ENCODE data around the gene SLC4A2. TPM values are rescaled to one million over a fixed set of nuclear protein-coding genes. Genes with fewer than 3 reads are reported as not detected.

Gene SLC4A2
- total and polyA plus RNA-seq, 3 experiments from 2014 or later, result 25.5 to 121 (median 119) TPM

DNA sequence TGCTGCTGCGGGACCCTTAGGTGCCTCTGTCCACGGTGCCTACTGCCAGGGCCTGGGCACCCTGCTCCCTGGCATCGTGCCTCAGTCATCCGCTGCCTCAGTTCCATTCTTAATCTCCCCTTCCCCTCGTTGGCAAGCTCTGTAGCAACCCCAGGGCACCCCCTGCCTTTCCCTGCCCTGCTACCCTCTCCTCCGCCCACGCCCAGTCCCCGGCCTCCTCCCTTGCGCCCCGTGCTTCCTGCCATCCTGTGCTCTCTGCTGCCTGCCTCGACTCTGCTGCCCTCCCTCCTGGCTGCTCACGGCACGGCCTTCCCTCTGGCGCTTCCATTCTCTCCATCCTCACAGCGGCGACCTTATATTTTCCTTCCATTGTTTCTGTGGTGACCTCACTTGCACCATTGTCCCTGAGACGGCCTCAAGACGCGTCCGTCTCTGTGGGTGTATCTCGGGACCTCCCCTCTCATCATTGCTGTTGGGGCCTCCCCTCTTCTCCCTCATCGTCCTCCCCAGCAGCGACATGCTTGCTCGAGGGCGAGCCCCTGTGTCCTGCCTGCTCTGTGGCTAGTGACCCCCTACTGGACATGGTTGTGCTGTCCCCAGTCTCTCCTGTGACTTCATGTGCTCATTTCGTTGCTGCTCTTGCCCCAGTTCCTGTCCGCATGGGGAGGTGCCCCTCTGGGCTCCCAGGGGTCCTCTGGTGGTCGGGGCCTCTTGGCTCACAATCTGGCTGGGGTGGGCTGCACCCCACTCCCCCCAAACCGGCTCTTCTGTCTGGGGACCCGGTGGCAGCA lies 62.2 kb downstream of the SLC4A2 start:
- H3K27me3 Mint-ChIP-seq, result no peaks in the 10 kb centered on the region
- peak overlapping the region in 1 of 8 donors; percentile 44 for H3K27ac Mint-ChIP-seq
- peak overlapping the region in 1 of 7 donors; percentile 45 for H3K4me3 Mint-ChIP-seq
- Histone ChIP-seq H3K36me3 (ENCODE audit: insufficient read depth, low read length) (peaks cover 5% of the 10 kb centered on the region), H3K27me3 (ENCODE audit: insufficient read depth, low read length, poor library complexity, severe bottlenecking) (no peaks in the 10 kb centered on the region), H3K4me3 (ENCODE audit: low read length) (no peak overlapping the region), H3K4me1 (ENCODE audit: insufficient read depth, low read length) (peaks cover 5% of the 10 kb centered on the region), H3K9me3 (ENCODE audit: low read length) (no peaks in the 10 kb centered on the region), H3K27ac (ENCODE audit: low read depth, low read length) (no peak overlapping the region)
- ChIA-PET POLR2A (no interaction called here), CTCF (interaction anchor here (2.4 kb wide), 1 partner anchor 11 kb away, joined by 9 read pairs; no protein-coding TSS in a partner anchor)
- peaks cover 11 to 24% (median 14%) of the 10 kb centered on the region in 3 donors for H3K4me1 Mint-ChIP-seq
- peaks cover 2 to 51% (median 4%) of the 10 kb centered on the region in 3 donors for H3K36me3 Mint-ChIP-seq
- H3K9me3 Mint-ChIP-seq, result no peaks in the 10 kb centered on the region
- DNase-seq, result no peak

DNA sequence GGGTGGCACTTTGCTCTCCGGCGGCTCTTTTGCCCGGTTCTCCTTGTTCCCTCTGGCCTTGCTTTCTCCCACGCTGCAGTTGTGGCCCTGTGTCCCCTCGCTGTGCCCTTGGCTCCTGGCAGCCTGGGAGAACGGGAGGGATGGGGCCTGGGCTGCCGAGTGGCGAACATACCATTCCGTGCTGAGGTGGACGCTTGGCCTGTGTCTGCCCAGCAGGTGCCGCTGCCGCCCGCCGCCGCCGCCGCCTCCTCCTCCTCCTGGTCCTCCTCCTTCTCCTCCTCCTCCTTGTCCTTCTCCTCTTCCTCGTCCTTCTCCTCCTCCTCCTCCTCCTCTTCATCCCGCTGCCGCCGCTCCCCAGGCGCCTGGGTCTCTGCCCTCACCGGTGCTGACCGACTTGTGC lies 62.9 kb downstream of the SLC4A2 start:
- no peak overlapping the region for H3K4me3 ChIP-seq (ENCODE audit: low read length)
- H3K4me1 Mint-ChIP-seq, result peaks cover 8 to 19% (median 14%) of the 10 kb centered on the region in 3 donors
- ChIA-PET CTCF (no interaction called here), POLR2A (no interaction called here)
- H3K27ac ChIP-seq (ENCODE audit: low read depth, low read length), result no peak overlapping the region
- no peaks in the 10 kb centered on the region for H3K9me3 Mint-ChIP-seq
- no peak overlapping the region for H3K4me3 Mint-ChIP-seq
- peaks cover 5% of the 10 kb centered on the region for H3K4me1 ChIP-seq (ENCODE audit: insufficient read depth, low read length)
- no peak overlapping the region for H3K27ac Mint-ChIP-seq
- peaks cover 5% of the 10 kb centered on the region for H3K36me3 ChIP-seq (ENCODE audit: insufficient read depth, low read length)
- DNase-seq, result no peak
- H3K36me3 Mint-ChIP-seq, result peaks cover 2 to 51% (median 4%) of the 10 kb centered on the region in 3 donors
- no peaks in the 10 kb centered on the region for H3K9me3 ChIP-seq (ENCODE audit: low read length)
- H3K27me3 ChIP-seq (ENCODE audit: insufficient read depth, low read length, poor library complexity, severe bottlenecking), result no peaks in the 10 kb centered on the region
- no peaks in the 10 kb centered on the region for H3K27me3 Mint-ChIP-seq

GRCh38 chr7:151122796-151123157 lies 63.4 kb downstream of the SLC4A2 start:
- no peaks in the 10 kb centered on the region for H3K27me3 Mint-ChIP-seq
- H3K27ac ChIP-seq (ENCODE audit: low read depth, low read length), result no peak overlapping the region
- no peak overlapping the region for H3K4me3 Mint-ChIP-seq
- CTCF ChIA-PET, result interaction anchor here (1.1 to 2.2 kb wide), 3 partner anchors 12 to 187 kb away, joined by 3 to 37 read pairs (median 3); no protein-coding TSS in a partner anchor
- POLR2A ChIA-PET, result no interaction called here
- H3K9me3 ChIP-seq (ENCODE audit: low read length), result no peaks in the 10 kb centered on the region
- H3K27me3 ChIP-seq (ENCODE audit: insufficient read depth, low read length, poor library complexity, severe bottlenecking), result no peaks in the 10 kb centered on the region
- H3K9me3 Mint-ChIP-seq, result no peaks in the 10 kb centered on the region
- DNase-seq, result no peak
- peaks cover 2 to 51% (median 4%) of the 10 kb centered on the region in 3 donors for H3K36me3 Mint-ChIP-seq
- H3K4me1 ChIP-seq (ENCODE audit: insufficient read depth, low read length), result peaks cover 5% of the 10 kb centered on the region
- H3K36me3 ChIP-seq (ENCODE audit: insufficient read depth, low read length), result peaks cover 5% of the 10 kb centered on the region
- H3K27ac Mint-ChIP-seq, result no peak overlapping the region
- H3K4me1 Mint-ChIP-seq, result peaks cover 5 to 14% (median 9%) of the 10 kb centered on the region in 3 donors
- no peak overlapping the region for H3K4me3 ChIP-seq (ENCODE audit: low read length)

DNA sequence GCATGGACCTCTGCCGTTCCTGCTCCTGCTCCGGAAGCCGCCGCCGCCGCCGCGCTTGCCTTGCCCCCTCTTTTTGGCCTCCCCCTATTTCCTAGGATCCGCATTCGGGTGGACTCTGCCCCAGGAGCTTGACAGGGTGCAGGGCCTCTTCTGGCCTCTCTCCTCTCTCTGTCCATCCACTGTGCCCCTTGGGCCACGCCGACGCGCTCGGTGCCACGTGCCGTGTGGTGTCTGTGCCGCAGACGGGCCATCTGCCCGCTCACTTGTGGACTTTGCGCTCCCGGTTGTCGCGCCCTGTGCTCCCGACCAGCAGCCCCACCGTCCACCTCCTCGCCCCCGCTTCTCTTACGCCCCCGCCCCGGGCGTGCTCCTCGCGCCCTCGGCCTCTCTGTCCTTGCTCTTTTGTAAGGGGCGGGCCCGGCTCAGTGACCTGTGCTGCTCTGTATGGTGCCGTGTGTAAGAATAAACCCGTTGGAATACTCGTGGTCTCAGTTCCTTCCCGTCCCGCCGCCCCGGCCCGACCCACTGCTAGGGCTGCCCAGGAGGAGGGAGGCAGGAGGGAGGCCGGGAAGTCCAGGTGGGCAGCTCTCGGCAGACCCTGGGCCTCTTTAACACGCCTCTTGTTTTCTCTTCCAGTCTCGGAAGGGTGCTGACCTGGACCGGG lies 63.9 kb downstream of the SLC4A2 start:
- H3K36me3 Mint-ChIP-seq, result peaks cover 2 to 52% (median 4%) of the 10 kb centered on the region in 3 donors
- Histone ChIP-seq H3K4me3 (ENCODE audit: low read length) (no peak overlapping the region), H3K4me1 (ENCODE audit: insufficient read depth, low read length) (peaks cover under 1% of the 10 kb centered on the region), H3K9me3 (ENCODE audit: low read length) (no peaks in the 10 kb centered on the region), H3K27me3 (ENCODE audit: insufficient read depth, low read length, poor library complexity, severe bottlenecking) (no peaks in the 10 kb centered on the region), H3K36me3 (ENCODE audit: insufficient read depth, low read length) (peaks cover 5% of the 10 kb centered on the region), H3K27ac (ENCODE audit: low read depth, low read length) (no peak overlapping the region)
- no peak for DNase-seq
- peaks cover 5 to 11% (median 5%) of the 10 kb centered on the region in 3 donors for H3K4me1 Mint-ChIP-seq
- no peaks in the 10 kb centered on the region for H3K27me3 Mint-ChIP-seq
- no peak overlapping the region for H3K4me3 Mint-ChIP-seq
- POLR2A ChIA-PET, result no interaction called here
- peak overlapping the region in 1 of 8 donors; percentile 94 for H3K27ac Mint-ChIP-seq
- H3K9me3 Mint-ChIP-seq, result no peaks in the 10 kb centered on the region
- CTCF ChIA-PET, result interaction anchor here (0.7 to 2.2 kb wide), 27 partner anchors 8 to 722 kb away, joined by 3 to 37 read pairs (median 3); partner anchors contain the start of gene ASIC3

GRCh38 chr7:151123822-151124464 lies 64.6 kb downstream of the SLC4A2 start:
- Histone ChIP-seq H3K9me3 (ENCODE audit: low read length) (no peaks in the 10 kb centered on the region), H3K27me3 (ENCODE audit: insufficient read depth, low read length, poor library complexity, severe bottlenecking) (no peaks in the 10 kb centered on the region), H3K4me1 (ENCODE audit: insufficient read depth, low read length) (no peaks in the 10 kb centered on the region), H3K27ac (ENCODE audit: low read depth, low read length) (no peak overlapping the region), H3K4me3 (ENCODE audit: low read length) (no peak overlapping the region), H3K36me3 (ENCODE audit: insufficient read depth, low read length) (peaks cover 5% of the 10 kb centered on the region)
- peak; percentile 72 to 86 (median 76) for DNase-seq
- H3K4me3 Mint-ChIP-seq, result no peak overlapping the region
- H3K4me1 Mint-ChIP-seq, result peaks cover 5 to 7% (median 5%) of the 10 kb centered on the region in 3 donors
- peak overlapping the region in 2 of 8 donors; percentile 1 to 74 for H3K27ac Mint-ChIP-seq
- no peaks in the 10 kb centered on the region for H3K9me3 Mint-ChIP-seq
- ChIA-PET POLR2A (interaction anchor here (0.6 kb wide), 1 partner anchor 58 kb away, joined by 8 read pairs; no protein-coding TSS in a partner anchor), CTCF (interaction anchor here (0.7 to 2.2 kb wide), 29 partner anchors 8 to 722 kb away, joined by 3 to 37 read pairs (median 3); partner anchors contain the start of gene ASIC3)
- H3K36me3 Mint-ChIP-seq, result peaks cover 2 to 51% (median 4%) of the 10 kb centered on the region in 3 donors
- H3K27me3 Mint-ChIP-seq, result no peaks in the 10 kb centered on the region

GRCh38 chr7:151124481-151124880 lies 65.1 kb downstream of the SLC4A2 start:
- Mint-ChIP-seq H3K27me3 (no peaks in the 10 kb centered on the region), H3K27ac (peak overlapping the region in 1 of 8 donors; percentile 72), H3K9me3 (no peaks in the 10 kb centered on the region), H3K36me3 (peaks cover 0 to 46% (median 4%) of the 10 kb centered on the region in 3 donors), H3K4me1 (peaks cover 5 to 7% (median 5%) of the 10 kb centered on the region in 3 donors), H3K4me3 (no peak overlapping the region)
- Histone ChIP-seq H3K27me3 (ENCODE audit: insufficient read depth, low read length, poor library complexity, severe bottlenecking) (no peaks in the 10 kb centered on the region), H3K4me3 (ENCODE audit: low read length) (no peak overlapping the region), H3K27ac (ENCODE audit: low read depth, low read length) (no peak overlapping the region), H3K9me3 (ENCODE audit: low read length) (no peaks in the 10 kb centered on the region), H3K4me1 (ENCODE audit: insufficient read depth, low read length) (no peaks in the 10 kb centered on the region), H3K36me3 (ENCODE audit: insufficient read depth, low read length) (peaks cover 5% of the 10 kb centered on the region)
- POLR2A ChIA-PET, result interaction anchor here (0.6 kb wide), 1 partner anchor 57 kb away, joined by 8 read pairs; no protein-coding TSS in a partner anchor
- CTCF ChIA-PET, result interaction anchor here (0.7 to 2.2 kb wide), 25 partner anchors 8 to 723 kb away, joined by 3 to 37 read pairs (median 4); partner anchors contain the start of gene ASIC3
- DNase-seq, result no peak

- H3K4me1 ChIP-seq (ENCODE audit: insufficient read depth, low read length), result no peaks in the 10 kb centered on the region
- Mint-ChIP-seq H3K27ac (peak overlapping the region in 1 of 8 donors; percentile 72), H3K4me3 (no peak overlapping the region), H3K4me1 (peaks cover 5 to 7% (median 5%) of the 10 kb centered on the region in 3 donors), H3K9me3 (no peaks in the 10 kb centered on the region), H3K27me3 (no peaks in the 10 kb centered on the region), H3K36me3 (peaks cover 0 to 42% (median 4%) of the 10 kb centered on the region in 3 donors)
- H3K27ac ChIP-seq (ENCODE audit: low read depth, low read length), result no peak overlapping the region
- no peak for DNase-seq
- H3K36me3 ChIP-seq (ENCODE audit: insufficient read depth, low read length), result peaks cover 5% of the 10 kb centered on the region
- CTCF ChIA-PET, result interaction anchor here (1.3 to 2.2 kb wide), 7 partner anchors 14 to 181 kb away, joined by 3 to 37 read pairs (median 9); no protein-coding TSS in a partner anchor
- H3K27me3 ChIP-seq (ENCODE audit: insufficient read depth, low read length, poor library complexity, severe bottlenecking), result no peaks in the 10 kb centered on the region
- H3K4me3 ChIP-seq (ENCODE audit: low read length), result no peak overlapping the region
- POLR2A ChIA-PET, result no interaction called here
- H3K9me3 ChIP-seq (ENCODE audit: low read length), result no peaks in the 10 kb centered on the region
Measured at GRCh38 chr7:151124899-151125399, 65.6 kb downstream of the SLC4A2 start.

Measured in CD8-positive, alpha-beta memory T cell (primary cell).